ENCODE results near the gene DISC1.

The DISC1 gene

GRCh38 chr1:231857609-231858135 is 231.1 kb downstream of the DISC1 start:
- no peak for DNase-seq (ENCODE audit: insufficient read length, low spot score)
- FAIRE-seq, result no peak
- no peak for TF ChIP-seq SPI1 (IDR thresholded peaks at IDR 0.05; ENCODE audit: low read depth, low read length)
- TF ChIP-seq POLR2AphosphoS5 (IDR thresholded peaks at IDR 0.05; ENCODE audit: low read depth, low read length), result no peak
- no peak for TF ChIP-seq POLR2A (IDR thresholded peaks at IDR 0.05; ENCODE audit: low read depth, low read length)
- TF ChIP-seq TAF1 (IDR thresholded peaks at IDR 0.05; ENCODE audit: low read depth, low read length), result no peak
- TF ChIP-seq PAX5 (IDR thresholded peaks at IDR 0.05; ENCODE audit: insufficient read depth, low read length, severe bottlenecking), result no peak
- no peak for TF ChIP-seq POU2F2 (IDR thresholded peaks at IDR 0.05; ENCODE audit: low read depth, low read length)

GRCh38 chr1:231860221-231861088 is 233.9 kb downstream of the DISC1 start:
- FAIRE-seq (no peak), DNase-seq (ENCODE audit: insufficient read length, low spot score) (no peak)
- TF ChIP-seq PAX5 (IDR thresholded peaks at IDR 0.05; ENCODE audit: insufficient read depth, low read length, severe bottlenecking) (no peak), POLR2AphosphoS5 (IDR thresholded peaks at IDR 0.05; ENCODE audit: low read depth, low read length) (no peak), SPI1 (IDR thresholded peaks at IDR 0.05; ENCODE audit: low read depth, low read length) (no peak)

GRCh38 chr1:231861541-231862481 is 235.2 kb downstream of the DISC1 start:
- FAIRE-seq (no peak), DNase-seq (ENCODE audit: insufficient read length, low spot score) (no peak)
- TF ChIP-seq PAX5 (IDR thresholded peaks at IDR 0.05; ENCODE audit: insufficient read depth, low read length, severe bottlenecking) (no peak), SPI1 (IDR thresholded peaks at IDR 0.05; ENCODE audit: low read depth, low read length) (no peak), POLR2A (IDR thresholded peaks at IDR 0.05; ENCODE audit: low read depth, low read length) (no peak), POU2F2 (IDR thresholded peaks at IDR 0.05; ENCODE audit: low read depth, low read length) (no peak), TAF1 (IDR thresholded peaks at IDR 0.05; ENCODE audit: low read depth, low read length) (no peak), POLR2AphosphoS5 (IDR thresholded peaks at IDR 0.05; ENCODE audit: low read depth, low read length) (no peak)

GRCh38 chr1:231862611-231863010 is 236.0 kb downstream of the DISC1 start:
- FAIRE-seq, result no peak
- no peak for DNase-seq (ENCODE audit: insufficient read length, low spot score)
- TF ChIP-seq POU2F2 (IDR thresholded peaks at IDR 0.05; ENCODE audit: low read depth, low read length), result no peak
- TF ChIP-seq SPI1 (IDR thresholded peaks at IDR 0.05; ENCODE audit: low read depth, low read length), result no peak
- no peak for TF ChIP-seq PAX5 (IDR thresholded peaks at IDR 0.05; ENCODE audit: insufficient read depth, low read length, severe bottlenecking)
- no peak for TF ChIP-seq TAF1 (IDR thresholded peaks at IDR 0.05; ENCODE audit: low read depth, low read length)
- no peak for TF ChIP-seq POLR2A (IDR thresholded peaks at IDR 0.05; ENCODE audit: low read depth, low read length)
- TF ChIP-seq POLR2AphosphoS5 (IDR thresholded peaks at IDR 0.05; ENCODE audit: low read depth, low read length), result no peak

- TF ChIP-seq SPI1 (IDR thresholded peaks at IDR 0.05; ENCODE audit: low read depth, low read length) (no peak), POLR2A (IDR thresholded peaks at IDR 0.05; ENCODE audit: low read depth, low read length) (no peak), POLR2AphosphoS5 (IDR thresholded peaks at IDR 0.05; ENCODE audit: low read depth, low read length) (no peak), TAF1 (IDR thresholded peaks at IDR 0.05; ENCODE audit: low read depth, low read length) (no peak), POU2F2 (IDR thresholded peaks at IDR 0.05; ENCODE audit: low read depth, low read length) (no peak), PAX5 (IDR thresholded peaks at IDR 0.05; ENCODE audit: insufficient read depth, low read length, severe bottlenecking) (no peak)
- FAIRE-seq (no peak), DNase-seq (ENCODE audit: insufficient read length, low spot score) (no peak)
These were observed 238.7 kb downstream of the DISC1 start for GRCh38 chr1:231865331-231865730.

- peak; percentile 21 for DNase-seq (ENCODE audit: insufficient read length, low spot score)
- FAIRE-seq, result peak; percentile 69
- TF ChIP-seq PAX5 (IDR thresholded peaks at IDR 0.05; ENCODE audit: insufficient read depth, low read length, severe bottlenecking) (no peak), POLR2AphosphoS5 (IDR thresholded peaks at IDR 0.05; ENCODE audit: low read depth, low read length) (no peak), TAF1 (IDR thresholded peaks at IDR 0.05; ENCODE audit: low read depth, low read length) (no peak), POLR2A (IDR thresholded peaks at IDR 0.05; ENCODE audit: low read depth, low read length) (no peak), SPI1 (IDR thresholded peaks at IDR 0.05; ENCODE audit: low read depth, low read length) (no peak), POU2F2 (IDR thresholded peaks at IDR 0.05; ENCODE audit: low read depth, low read length) (no peak)
These were observed 240.1 kb downstream of the DISC1 start for GRCh38 chr1:231866392-231867331.

- FAIRE-seq (no peak), DNase-seq (ENCODE audit: insufficient read length, low spot score) (no peak)
- TF ChIP-seq POU2F2 (IDR thresholded peaks at IDR 0.05; ENCODE audit: low read depth, low read length) (no peak), SPI1 (IDR thresholded peaks at IDR 0.05; ENCODE audit: low read depth, low read length) (no peak), POLR2AphosphoS5 (IDR thresholded peaks at IDR 0.05; ENCODE audit: low read depth, low read length) (no peak), TAF1 (IDR thresholded peaks at IDR 0.05; ENCODE audit: low read depth, low read length) (no peak), POLR2A (IDR thresholded peaks at IDR 0.05; ENCODE audit: low read depth, low read length) (no peak), PAX5 (IDR thresholded peaks at IDR 0.05; ENCODE audit: insufficient read depth, low read length, severe bottlenecking) (no peak)
These were observed 241.0 kb downstream of the DISC1 start for GRCh38 chr1:231867607-231868006.

- DNase-seq (ENCODE audit: insufficient read length, low spot score), result no peak
- TF ChIP-seq PAX5 (IDR thresholded peaks at IDR 0.05; ENCODE audit: insufficient read depth, low read length, severe bottlenecking) (no peak), SPI1 (IDR thresholded peaks at IDR 0.05; ENCODE audit: low read depth, low read length) (no peak)
These were observed 242.8 kb downstream of the DISC1 start for GRCh38 chr1:231869364-231869763.

More at GRCh38 chr1:231869364-231869763, 242.8 kb downstream of the DISC1 start:
- FAIRE-seq, result no peak

All from GM12891 (cell line).